GM19395 (cell line): Measurements from ENCODE around the gene DOCK1.

Experiments
- ATAC-seq: cut with Tn5 transposase; IDR thresholded peaks from one replicate; pipeline ENCODE4 v1.9.1; 2021; ENCODE audit warnings: mild to moderate bottlenecking, moderate library complexity; ENCODE audit not compliant: unreplicated experiment

Gene DOCK1

DNA sequence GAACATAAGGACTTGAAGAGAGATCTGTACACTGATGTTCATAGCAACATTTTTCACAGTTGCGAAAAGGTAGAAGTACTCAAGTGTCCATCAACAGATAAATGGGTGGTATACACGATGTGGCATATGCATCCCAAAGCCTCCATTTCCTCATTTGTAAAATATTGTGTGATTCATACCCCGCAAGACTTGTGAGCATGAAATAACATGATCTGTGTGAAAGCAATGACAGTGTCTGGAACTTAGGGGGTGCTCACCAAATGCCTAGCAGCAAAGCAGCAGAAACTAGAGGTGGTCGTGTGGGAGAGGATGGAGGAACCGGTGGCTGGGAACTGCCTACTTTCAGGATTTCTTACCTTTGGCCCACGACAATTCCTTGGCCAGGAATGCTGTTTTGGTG lies 426.5 kb downstream of the DOCK1 start:
- ATAC-seq = no peak

DNA sequence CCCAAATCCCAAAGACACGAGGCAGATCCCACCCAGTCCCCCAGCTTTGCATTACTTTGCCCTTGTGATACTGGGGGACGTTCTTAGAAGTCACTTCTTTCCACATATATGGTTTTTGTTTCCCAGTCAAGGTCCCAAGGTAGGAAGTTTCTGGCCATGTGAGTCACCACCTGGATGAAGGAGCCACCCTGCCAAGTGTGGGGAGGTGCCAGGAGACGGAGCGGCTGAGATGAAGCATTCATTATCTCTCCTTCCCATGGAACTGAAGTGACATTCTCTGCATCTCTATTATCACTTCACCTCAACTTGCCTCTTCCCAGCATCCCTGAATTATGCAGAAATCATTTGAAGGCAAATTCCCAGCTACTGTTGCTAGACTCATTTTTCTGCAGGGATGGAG lies 427.4 kb downstream of the DOCK1 start:
- no peak for ATAC-seq

DNA sequence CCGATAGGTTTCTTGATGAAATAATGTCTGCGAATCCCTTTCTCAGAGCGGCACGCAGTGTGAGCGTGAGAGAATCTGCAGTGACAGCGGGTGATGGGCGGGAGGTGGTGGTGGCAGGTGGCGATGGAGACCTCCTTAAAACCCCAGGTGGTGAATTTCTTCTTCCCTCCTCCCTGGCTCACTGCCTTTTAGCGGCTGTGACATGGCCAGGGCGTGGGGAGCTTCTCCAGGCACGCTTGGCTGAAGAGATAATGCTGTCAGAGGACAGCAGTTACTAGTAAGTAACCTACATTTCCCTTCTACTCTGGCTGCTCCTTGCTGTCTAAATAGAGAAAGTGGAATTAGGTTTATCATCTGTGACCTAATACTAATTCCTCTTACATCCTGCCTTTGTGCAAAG lies 432.6 kb downstream of the DOCK1 start:
- no peak for ATAC-seq

DNA sequence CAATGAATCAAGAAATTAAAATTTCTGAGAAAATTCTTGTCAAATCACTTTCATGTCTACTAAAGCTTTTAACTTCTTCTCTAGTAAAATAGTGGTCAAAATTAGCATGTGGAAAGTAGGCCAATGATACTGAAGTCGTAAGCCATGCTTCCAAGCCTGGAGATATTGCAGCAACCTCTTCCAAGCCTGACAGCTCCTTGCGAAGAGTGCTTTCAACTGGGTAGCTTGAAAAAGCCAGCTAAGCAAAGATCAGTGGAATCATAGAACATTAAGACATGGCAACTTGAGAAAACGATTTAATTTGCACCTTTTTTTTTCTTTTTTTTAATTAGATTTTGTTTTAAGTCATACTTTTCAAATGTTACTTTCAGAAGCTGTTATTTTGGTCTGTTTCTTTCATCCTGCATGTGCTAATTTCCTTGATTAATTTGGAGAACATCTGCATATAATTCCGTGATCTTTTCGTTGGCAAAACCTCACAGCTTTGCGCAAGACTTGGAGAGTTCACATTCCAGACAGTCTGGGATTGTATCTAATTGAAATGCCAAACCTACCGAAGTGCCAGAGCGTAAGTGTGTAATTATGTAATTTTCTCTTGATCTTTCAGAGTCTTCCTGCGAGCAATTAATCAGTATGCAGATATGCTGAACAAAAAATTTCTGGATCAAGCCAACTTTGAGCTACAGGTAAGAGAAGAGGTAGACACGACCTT lies 433.3 kb downstream of the DOCK1 start:
- no peak for ATAC-seq

DNA sequence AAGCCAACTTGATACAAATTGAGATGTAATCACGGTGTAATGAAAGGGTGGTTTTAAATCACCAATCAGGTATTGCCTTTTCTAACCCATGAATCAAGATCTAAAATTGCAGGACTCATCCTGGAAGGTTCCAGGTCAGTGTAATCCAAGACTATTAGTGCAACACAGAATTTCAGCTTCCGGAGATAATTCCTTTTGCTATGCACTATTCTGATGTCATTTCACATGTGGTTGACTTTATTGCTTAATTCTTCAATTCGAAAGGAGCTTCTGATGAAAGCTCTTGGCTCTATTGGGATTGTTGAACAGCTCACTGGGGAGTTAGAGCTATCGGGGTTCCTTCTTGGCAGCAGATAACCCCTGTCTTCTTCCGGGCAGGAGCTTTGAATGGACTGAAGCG lies 438.6 kb downstream of the DOCK1 start:
- no peak for ATAC-seq

DNA sequence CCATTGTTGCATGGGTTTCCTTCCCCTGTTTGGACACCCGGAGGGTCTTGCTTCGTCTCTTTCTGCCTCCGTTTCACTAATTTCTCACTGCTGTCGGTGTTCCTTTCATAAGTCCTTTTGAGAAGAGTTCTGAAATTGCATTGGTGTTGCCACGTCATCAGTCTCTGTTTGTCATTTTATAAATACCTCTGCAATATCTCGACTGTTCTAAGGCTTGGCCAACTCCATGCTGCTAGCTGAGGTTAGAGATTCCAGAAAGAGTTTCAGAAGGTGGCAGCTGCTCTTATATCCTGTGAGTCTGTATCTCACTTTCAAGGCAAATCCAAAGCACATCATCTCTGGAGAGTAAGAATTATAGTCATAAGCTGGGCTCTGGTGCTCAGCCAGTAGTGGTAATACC lies 439.1 kb downstream of the DOCK1 start:
- ATAC-seq = no peak

DNA sequence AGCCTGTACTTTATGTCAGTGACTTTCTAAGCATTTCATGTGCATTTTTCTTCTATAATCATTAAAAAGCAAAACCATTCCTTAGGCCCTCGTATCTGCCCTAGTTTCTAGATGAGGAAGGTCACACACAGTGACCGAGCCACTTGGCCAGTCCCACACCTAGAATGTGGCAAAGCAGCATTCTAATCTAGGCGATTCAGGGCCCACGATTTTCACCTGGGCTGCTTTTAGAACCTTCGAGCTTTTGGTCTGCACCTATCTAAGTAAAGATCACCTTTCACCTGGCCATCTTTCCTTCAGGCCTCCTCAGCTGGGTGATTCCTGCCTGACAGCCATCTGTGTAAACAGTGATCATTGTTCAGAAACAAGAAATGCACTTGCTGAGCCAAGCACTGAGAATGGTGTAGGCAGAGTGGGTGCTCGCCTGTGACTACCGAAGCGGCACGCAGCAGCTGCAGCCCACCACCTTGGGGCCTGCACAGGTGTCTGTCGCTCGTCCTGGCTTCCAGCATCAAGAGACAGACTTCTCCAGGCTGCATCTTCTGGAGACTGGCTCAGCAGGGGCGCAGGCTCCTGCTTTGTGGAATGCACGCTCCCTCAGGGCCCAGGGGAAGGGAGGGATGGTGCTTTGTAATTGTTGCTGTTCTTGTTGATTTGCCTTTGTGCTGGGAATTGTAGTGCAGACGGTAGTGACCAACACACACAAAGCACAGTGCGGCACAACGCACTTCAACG lies 440.2 kb downstream of the DOCK1 start:
- no peak for ATAC-seq

DNA sequence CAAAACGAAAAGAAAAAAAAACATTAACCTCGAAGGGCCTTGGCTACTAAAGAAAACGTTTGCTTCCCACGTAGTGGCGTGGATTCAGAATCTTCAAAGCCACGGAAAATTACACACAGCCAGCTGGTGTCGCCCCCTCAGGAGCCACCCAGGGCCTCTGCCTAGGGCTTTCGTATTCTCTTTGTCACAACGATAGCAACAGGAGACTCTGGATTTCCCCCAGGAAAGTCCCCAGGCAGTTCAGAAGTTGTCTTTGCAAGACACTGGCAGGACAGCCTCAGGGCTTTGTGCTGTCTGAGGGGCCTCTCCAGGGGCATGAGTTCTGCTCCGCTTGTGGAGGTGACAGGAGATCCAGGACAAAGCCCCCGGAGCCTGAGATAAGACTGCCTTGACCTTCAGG lies 441.4 kb downstream of the DOCK1 start:
- no peak for ATAC-seq

DNA sequence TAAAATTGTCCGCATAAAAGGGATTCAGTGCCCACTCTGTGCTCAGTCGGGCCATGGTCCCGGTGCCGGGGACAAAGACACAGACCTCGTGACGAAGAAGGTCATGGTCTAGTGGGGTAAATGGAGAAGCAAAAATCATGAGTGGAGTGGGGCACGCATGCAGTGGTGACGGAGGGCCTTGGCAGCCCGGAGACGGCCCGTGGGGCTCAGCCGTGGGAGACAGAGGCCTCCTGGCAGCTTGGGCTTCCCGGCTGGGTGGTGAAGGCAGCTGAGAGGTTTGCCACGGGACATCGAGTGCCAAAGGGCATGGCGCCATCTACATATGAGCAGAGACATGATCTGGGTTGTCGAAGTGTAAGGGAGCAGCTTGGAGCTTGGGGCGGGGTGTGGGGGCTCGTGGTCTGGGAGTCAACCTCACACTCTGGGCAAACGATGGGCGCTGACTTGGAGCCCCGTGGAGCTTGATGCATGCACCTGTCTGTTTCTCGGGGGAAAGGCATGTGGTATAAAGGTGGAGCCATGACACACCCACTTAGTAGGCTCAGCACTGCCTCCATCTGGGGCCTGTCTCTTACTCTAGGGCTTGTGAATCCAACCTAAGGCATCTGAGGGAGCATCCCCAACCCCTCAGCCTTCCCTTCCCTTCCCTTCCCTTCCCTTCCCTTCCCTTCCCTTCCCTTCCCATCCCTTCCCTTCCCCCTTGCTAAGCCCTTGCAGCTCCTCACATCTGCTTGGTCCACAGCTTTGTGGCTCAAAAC lies 442.2 kb downstream of the DOCK1 start:
- no peak for ATAC-seq

DNA sequence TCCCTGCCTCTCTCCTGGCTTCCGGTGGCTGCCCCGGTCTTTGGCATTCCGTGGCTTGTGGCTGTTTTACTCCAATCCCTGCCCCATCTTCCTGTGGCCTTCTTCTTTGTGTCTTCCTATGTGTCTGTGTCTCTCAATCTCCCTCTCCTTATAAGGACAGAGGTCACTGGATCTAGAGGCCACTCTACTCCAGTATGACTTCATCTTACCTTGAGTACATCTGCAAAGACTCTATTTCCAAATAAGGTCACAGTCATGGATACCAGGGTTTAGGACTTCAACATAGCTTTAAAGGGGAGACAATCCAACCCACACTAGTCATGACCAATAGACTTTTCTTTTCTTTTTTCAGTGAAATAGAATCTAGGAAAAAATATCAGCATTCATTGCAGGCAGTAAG lies 444.5 kb downstream of the DOCK1 start:
- no peak for ATAC-seq

DNA sequence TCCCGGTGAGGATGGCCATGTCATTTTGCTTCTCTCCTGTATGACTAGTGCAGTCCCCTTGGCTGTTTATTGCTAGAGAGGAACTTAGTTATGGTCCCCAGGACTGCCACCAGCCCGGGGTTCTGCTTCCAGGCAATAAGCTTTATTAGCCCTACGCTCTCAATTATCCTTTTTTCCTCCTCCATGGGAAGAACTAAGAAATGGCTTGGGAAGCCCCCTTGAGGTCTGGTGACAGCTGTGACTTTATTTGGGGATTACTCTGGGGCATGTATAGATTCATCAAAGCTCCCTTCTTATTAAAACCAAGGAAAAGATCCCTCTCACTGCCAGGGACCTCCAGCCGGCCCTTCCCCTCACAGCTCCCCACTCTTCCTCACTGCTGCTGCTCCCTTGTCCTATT lies 446.3 kb downstream of the DOCK1 start:
- ATAC-seq = no peak

DNA sequence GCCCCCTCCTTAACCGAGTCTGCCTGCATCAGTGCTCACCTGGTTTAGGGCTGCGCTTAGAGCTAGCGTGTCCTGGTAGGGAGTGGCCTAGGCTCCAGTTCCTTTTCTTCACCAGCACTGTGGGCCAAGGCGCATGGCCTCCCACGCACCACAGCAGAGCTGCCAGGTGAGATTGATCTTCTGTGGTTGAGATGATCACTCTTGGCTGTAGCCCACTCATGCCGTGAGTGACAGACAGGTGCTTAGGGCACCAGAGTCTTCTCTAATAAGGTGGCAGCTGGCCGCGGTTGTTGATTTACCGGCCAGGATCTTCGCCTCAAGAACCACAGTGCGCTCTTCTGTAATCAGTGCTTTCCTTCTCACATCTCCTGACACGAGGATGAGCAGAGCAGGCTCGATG lies 448.3 kb downstream of the DOCK1 start:
- ATAC-seq = peak; percentile 63

DNA sequence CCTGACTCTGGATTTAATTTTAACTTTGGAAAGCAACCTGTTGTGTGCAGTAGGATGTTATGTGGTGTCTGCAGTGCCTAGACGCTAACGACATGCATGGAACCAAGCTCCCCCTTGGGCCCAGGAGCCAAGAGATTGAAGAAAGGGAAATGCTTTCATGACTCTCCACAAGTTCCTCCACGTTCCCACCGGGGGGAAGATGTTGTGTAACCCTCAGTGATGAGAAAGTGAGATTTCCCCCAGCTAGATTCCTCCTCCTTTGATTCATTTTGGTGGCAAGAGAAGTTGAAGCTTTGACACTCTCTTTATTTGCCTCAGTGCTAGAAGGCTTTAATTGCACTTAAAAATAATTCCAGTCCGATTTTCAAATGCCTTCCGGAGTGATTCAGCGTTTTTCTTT lies 449.0 kb downstream of the DOCK1 start:
- ATAC-seq = no peak

DNA sequence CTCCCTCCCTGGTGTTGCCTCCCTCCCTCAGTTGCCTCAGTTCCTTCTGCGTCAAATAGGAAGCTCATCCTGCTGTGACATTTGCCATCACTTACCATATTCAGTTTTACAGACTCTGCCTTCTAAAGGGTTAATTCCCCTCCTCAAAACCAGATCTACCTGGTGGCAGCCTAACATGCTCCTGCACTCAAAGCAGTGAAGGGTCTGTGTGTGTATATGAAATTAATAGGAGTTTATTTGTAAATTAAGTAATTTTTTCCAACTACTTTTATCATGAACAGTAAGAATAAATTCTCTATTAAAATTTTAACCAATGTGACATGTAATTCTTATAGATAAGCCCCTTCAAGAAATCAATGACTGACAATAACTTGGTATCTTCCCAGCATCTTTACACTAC lies 449.8 kb downstream of the DOCK1 start:
- ATAC-seq = no peak

DNA sequence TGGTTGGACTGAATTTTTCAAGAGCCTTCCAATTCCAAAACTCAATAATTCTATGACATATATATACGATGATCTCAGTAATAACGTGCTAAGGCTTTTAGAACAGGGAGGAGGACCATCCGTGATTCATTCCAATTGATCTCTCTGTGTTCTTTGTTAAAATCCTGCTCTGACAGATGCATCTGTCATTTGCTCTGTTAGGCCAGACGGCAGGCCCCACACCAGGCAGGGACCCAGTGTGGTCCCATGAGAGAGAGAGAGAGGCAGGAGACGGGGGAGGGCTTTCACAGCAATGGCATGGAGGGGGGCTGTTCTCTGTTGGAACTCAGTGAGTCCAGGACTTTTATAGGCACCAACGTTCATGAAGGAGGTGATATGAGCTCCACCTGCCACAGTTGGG lies 451.1 kb downstream of the DOCK1 start:
- ATAC-seq = no peak

DNA sequence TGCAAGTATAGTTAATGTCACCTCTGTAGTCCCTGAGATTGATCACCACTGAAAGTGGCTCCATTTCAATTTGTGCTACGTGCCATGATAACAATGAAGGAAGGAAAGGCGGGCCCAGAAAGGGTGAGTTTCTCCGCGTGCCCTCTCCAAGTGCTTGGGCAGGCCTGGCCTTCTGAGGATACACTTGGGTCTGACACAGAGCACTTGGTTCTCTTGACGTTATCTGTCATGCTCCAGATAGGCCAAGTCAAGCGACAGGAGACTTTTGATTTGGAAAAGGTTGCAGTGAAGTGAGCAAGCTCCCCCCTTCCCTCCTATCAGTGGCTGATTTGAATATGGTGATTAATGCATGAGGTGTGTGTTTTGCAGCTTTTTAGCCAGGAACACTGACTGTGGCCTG lies 452.0 kb downstream of the DOCK1 start:
- no peak for ATAC-seq

DNA sequence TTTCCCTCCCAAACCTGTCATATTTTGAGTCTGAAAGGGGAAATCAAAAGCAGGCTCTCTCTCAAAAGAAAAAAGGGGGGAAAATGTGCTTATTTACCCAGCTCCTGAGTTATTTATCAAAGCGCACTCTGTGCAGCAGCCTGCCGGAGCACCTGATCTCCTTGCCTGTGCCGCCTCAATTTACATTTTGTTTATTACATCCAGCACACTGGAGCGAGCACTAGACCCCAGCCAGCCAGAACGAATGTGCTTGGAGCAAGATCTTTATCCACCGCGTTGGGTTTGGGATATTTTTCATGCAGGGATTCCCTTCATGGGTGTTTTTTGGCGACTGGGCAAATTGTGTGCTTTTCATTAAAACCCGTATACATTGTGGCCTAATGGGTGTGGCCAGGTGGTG lies 453.1 kb downstream of the DOCK1 start:
- no peak for ATAC-seq

DNA sequence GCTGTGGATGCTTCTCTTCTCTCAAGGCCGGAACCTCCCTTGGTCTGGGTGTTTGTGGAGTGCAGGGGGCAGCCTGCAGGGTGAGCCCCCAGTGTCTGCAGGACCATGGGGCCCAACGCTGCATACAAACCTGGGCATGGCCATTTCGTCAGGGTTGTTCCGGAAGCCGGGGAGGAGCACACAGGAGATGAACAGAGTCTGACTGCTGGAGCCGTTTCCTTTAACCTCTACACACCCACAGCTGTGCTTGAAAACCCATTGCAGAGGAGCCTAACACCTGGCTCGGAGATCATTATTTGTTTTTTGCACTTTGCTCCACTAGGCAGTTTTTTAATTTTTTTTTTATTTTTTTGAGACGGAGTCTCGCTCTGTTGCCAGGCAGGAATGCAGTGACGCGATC lies 458.8 kb downstream of the DOCK1 start:
- ATAC-seq = no peak

DNA sequence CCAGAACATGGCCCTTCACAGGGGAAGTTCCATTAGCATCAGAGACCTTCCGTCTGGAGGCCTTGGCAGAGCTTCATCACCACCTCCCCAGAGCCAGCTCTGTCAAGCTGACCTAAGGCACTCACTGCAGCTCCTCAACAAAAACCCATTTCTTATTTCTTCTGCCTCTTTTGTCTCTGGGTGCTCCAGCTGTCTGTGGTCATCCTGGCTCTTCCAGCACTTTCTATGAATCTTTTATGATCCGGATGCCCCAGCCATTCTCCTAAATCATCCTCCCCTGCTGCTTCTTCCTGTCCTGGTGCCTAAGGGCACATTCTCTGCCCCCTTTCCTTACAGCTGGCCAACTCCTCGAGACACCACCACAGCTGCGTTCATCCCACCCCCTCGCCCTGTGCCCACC lies 462.9 kb downstream of the DOCK1 start:
- no peak for ATAC-seq

DNA sequence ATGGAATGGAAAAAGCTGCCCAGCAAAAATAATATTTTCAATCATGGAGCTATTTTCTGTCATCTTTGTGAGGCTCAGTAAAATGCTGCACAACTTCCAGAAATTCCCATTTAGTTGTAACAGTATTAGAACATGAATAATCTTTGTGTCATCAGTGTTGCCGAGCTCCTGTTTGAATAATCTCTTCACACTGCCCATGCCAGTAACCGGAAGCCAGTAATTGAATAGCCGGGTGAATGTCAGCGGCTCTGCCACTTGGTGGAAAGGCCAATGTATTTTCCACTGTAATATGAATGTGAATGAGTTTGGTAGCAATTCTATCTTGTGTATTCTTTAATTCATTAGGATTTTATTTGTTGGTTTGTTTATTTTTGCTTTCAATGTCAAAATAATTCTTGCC lies 463.7 kb downstream of the DOCK1 start:
- no peak for ATAC-seq

DNA sequence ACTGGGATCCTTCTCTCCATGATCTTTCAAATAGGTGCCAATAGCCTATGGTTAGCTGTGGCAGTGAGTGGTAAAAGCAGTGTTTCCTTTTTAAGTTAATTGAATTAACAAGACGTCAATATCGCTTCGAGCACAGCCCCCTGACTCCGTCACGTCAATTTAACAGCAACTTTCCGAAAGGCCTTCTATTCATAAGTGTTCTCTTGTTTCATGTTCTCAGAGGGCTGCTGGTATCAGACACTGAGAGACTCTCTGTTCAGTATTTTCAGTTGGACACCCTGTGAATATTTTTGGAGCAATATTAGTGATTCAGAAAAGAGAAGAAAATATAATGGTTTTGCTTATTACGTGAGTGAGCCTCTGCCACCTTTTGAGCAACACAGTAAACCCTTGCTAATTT lies 465.4 kb downstream of the DOCK1 start:
- no peak for ATAC-seq

DNA sequence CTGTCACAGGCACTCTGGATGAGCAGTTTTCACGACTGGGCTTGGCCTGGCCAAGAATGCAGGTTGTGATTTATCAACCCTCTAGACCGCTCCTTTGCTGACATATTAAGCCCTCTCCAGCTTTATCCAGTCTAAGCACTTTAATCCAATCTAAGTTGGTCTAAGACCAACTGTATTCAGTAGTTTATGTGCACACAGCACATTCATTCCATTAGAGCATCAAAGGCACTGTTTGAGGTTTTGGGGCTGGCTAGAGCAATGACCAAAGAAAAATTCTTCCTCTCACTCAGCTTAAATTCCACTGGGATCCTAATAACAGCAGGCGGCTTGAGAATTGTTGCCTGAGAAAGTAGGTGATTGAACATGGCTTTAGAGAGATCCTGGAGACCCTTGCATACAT lies 467.1 kb downstream of the DOCK1 start:
- ATAC-seq = no peak
